Stimulated activated CD4-positive, alpha-beta T cell treated with anti-CD3 and anti-CD28 coated beads, Interleukin-12 subunit alpha, Interleukin-12 subunit beta, amount 100 ng/mL, for 48 hours (primary cell): ENCODE results near the gene USP17L30.
"Not testable (repeated sequence)": the region's sequence is repeated elsewhere in the genome, so short reads cannot be mapped to it uniquely, and the experiment has no call there.

Experiments used
- DNase-seq, 3 donors: peaks; one replicate each; pipeline ENCODE4 v3.0.0-alpha.2; 2020; ENCODE audit warnings: low read depth in 2 of 3, low spot score in 1 of 3

USP17L30 gene

GRCh38 chr4:9362829-9363228 lies at the start of gene USP17L30:
Gene USP17L30 (plus strand): TSS chr4:9363129. CDS start chr4:9363129, 0 bp downstream.
- not testable (repeated sequence) for DNase-seq

- not testable (repeated sequence) for DNase-seq
Measured at GRCh38 chr4:9324191-9324590, 38.7 kb upstream of the USP17L30 start.

GRCh38 chr4:9324865-9325264 lies 38.1 kb upstream of the USP17L30 start, which contains the start of gene USP17L24:
Gene USP17L24 (plus strand): TSS chr4:9325165. CDS start chr4:9325165, 0 bp downstream.
- not testable (repeated sequence) for DNase-seq

GRCh38 chr4:9329611-9330010 lies 33.3 kb upstream of the USP17L30 start, which contains the start of gene USP17L25:
Gene USP17L25 (plus strand): TSS chr4:9329911. CDS start chr4:9329911, 0 bp downstream.
- DNase-seq = not testable (repeated sequence)

GRCh38 chr4:9334358-9334757 lies 28.6 kb upstream of the USP17L30 start, which contains the start of gene USP17L26:
Gene USP17L26 (plus strand): TSS chr4:9334658. CDS start chr4:9334658, 0 bp downstream.
- not testable (repeated sequence) for DNase-seq

GRCh38 chr4:9339103-9339502 lies 23.8 kb upstream of the USP17L30 start, which contains the start of gene USP17L5:
Gene USP17L5 (plus strand): TSS chr4:9339403. CDS start chr4:9339403, 0 bp downstream.
- not testable (repeated sequence) for DNase-seq

GRCh38 chr4:9343848-9344247 lies 19.1 kb upstream of the USP17L30 start, which contains the start of gene USP17L27:
Gene USP17L27 (plus strand): TSS chr4:9344148. CDS start chr4:9344148, 0 bp downstream.
- not testable (repeated sequence) for DNase-seq

GRCh38 chr4:9348593-9348992 lies 14.3 kb upstream of the USP17L30 start, which contains the start of gene USP17L28:
Gene USP17L28 (plus strand): TSS chr4:9348893. CDS start chr4:9348893, 0 bp downstream.
- not testable (repeated sequence) for DNase-seq

GRCh38 chr4:9350866-9351265 lies 12.1 kb upstream of the USP17L30 start:
- not testable (repeated sequence) for DNase-seq

GRCh38 chr4:9353338-9353737 lies 9.6 kb upstream of the USP17L30 start, which contains the start of gene USP17L29:
Gene USP17L29 (plus strand): TSS chr4:9353638. CDS start chr4:9353638, 0 bp downstream.
- not testable (repeated sequence) for DNase-seq

- DNase-seq = not testable (repeated sequence)
Measured at GRCh38 chr4:9379881-9380280, 17.0 kb downstream of the USP17L30 start.

- DNase-seq = peak; percentile 2 to 53 (median 44)
Measured at GRCh38 chr4:9381012-9381534, 18.1 kb downstream of the USP17L30 start.

- DNase-seq = no peak
Measured at GRCh38 chr4:9384126-9384525, 21.2 kb downstream of the USP17L30 start.

- not testable (repeated sequence) for DNase-seq
Measured at GRCh38 chr4:9389001-9389400, 26.1 kb downstream of the USP17L30 start.

GRCh38 chr4:9405774-9406173 lies 42.8 kb downstream of the USP17L30 start:
- DNase-seq = not testable (repeated sequence)

GRCh38 chr4:9406491-9406890 lies 43.6 kb downstream of the USP17L30 start:
- DNase-seq = not testable (repeated sequence)

- DNase-seq = no peak
Measured at GRCh38 chr4:9409793-9410192, 46.9 kb downstream of the USP17L30 start.
